GM19035 (cell line): Measurements from ENCODE around the gene MEF2C.
"Not testable (repeated sequence)": the region's sequence is repeated elsewhere in the genome, so short reads cannot be mapped to it uniquely, and the experiment has no call there.

Experiments used
- ATAC-seq: cut with Tn5 transposase; IDR thresholded peaks from one replicate; pipeline ENCODE4 v1.9.1; 2021; ENCODE audit not compliant: unreplicated experiment

Gene MEF2C

DNA sequence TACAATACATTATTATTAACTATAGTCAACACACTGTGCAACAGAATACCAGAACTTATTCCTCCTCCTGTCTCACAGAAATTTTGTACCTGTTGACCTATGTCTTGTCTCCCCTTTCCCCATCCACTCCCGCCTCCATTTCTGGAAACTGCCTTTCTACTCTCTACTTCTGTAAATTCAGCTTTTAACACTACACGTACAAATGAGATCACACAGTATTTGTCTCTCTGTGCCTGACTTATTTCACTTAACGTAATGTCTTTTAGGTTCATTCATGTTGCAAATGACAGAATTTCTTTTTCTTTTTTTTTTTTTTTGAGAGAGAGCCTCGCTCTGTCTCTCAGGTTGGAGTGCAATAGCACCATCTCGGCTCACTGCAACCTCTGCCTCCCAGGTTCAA lies 19.5 kb downstream of the MEF2C start:
- ATAC-seq, result no peak

- no peak for ATAC-seq
Measured at GRCh38 chr5:88862547-88863175, 20.3 kb downstream of the MEF2C start.

- no peak for ATAC-seq
Measured at GRCh38 chr5:88861231-88861630, 21.8 kb downstream of the MEF2C start.

DNA sequence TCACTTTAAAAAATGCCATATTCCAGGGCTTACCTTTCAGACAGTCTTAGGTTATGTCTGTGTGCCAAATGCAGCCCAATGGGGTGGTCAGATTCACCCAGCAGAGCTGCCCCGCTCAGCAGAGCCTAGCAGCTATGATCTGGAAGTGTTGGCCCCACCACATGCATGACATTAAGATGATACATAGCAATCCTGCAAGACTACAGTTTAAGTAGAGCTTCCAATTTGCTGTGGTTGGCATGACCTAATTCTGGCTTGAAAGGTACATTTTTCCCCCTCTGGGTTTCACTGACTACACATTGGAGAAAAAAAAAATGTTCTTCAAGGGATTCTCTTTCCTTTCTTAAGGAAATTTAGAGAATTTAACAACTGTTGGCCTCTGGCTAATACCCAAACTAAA lies 22.5 kb downstream of the MEF2C start:
- no peak for ATAC-seq

DNA sequence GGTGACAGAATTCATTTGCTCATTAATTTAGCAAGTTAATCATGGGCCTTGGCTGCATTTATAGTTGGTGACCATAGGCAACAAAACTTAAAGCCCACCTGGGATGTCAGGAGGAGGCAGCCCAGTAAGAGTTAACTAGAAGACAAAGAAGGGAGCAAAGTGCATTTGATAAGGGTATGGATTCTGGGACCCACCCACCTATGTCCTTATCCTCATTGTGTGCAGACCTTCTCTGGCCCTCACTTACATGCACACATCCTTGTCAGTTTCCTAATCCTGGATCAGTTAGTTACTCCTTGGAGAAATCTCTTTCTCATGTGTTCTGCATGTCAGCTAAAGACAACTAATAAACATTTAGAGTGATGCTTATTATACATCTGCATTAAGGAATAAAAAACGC lies 24.6 kb downstream of the MEF2C start:
- no peak for ATAC-seq

GRCh38 chr5:88856381-88856780 lies 26.6 kb downstream of the MEF2C start:
- ATAC-seq, result not testable (repeated sequence)

DNA sequence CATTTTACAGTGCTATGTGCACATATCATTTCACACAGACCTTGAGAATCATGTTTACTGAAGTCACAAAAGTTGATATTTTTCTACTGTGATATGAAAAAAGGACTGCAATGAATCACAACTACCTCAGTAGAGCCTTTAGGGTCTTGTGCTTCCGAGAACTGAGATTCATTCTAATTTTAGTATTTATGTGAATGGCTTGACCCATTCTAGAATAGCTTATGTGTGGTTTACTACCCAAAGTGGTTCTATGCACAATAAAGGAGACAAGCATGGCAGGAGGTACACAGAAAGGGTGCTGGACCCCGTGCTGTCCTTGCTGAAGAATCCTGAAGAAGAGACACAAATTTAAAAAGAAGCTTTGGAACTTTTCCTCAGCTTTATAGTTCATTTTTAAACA lies 28.2 kb downstream of the MEF2C start:
- no peak for ATAC-seq

GRCh38 chr5:88847420-88847819 lies 35.6 kb downstream of the MEF2C start:
- ATAC-seq, result no peak

- no peak for ATAC-seq
Measured at GRCh38 chr5:88846434-88846833, 36.5 kb downstream of the MEF2C start.

- no peak for ATAC-seq
Measured at GRCh38 chr5:88845081-88845697, 37.8 kb downstream of the MEF2C start.

- no peak for ATAC-seq
Measured at GRCh38 chr5:88842784-88843183, 40.2 kb downstream of the MEF2C start.

DNA sequence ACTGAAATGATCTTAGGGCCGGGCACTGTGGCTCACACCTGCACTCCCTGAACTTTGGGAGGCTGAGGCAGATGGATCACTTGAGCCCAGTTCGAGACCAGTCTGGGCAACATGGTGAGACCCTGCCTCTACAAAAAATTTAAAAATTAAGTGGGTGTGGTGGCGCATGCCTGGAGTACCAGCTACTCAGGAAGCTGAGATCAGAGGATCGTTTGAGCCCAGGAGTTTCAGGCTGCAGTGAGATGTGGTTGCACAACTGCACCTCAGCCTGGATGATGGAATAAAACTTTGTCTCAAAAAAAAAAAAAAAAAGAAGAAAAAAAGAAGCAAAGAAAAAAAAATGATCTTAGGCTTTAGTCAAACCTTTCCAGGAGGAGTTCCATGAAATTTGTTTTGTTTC lies 41.8 kb downstream of the MEF2C start:
- no peak for ATAC-seq

DNA sequence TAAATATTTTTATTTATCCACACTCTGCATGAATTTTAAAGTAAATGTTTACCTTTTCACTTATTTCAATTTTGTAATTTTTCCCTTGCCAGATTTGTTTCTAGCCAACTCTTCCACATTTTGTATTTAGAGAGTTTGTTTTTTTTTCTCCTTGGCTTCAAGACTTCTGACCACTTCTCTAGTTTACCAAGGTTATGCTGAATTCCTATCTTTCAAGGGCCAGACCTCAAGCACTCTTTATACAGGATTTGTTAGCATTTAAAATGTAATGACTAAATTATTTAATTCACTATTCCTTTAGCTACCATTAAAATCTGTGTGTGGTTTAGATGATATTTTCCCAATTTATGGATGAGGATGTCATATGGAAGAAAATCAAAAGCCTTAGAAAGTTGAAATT lies 42.5 kb downstream of the MEF2C start:
- ATAC-seq, result no peak

GRCh38 chr5:88839238-88839637 lies 43.7 kb downstream of the MEF2C start:
- ATAC-seq, result no peak

GRCh38 chr5:88838500-88838899 lies 44.5 kb downstream of the MEF2C start:
- ATAC-seq, result no peak

DNA sequence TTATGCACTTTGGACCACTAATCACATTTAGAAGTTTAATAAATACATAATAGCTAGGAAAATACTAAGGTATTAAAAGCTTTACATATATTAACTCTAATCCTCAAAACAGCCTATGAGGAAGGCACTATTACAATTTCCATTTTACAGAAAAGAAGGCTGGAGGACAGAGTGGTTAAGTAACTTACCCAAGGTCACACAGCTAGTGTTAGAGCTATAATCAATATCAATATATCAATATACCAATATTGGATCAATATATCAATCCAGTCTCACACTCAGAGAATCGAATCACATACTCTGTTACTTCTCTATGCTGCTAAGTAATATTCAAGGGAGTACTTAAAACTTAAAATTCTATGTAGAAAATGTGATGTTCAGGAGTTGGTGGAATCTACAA lies 45.2 kb downstream of the MEF2C start:
- ATAC-seq, result no peak

DNA sequence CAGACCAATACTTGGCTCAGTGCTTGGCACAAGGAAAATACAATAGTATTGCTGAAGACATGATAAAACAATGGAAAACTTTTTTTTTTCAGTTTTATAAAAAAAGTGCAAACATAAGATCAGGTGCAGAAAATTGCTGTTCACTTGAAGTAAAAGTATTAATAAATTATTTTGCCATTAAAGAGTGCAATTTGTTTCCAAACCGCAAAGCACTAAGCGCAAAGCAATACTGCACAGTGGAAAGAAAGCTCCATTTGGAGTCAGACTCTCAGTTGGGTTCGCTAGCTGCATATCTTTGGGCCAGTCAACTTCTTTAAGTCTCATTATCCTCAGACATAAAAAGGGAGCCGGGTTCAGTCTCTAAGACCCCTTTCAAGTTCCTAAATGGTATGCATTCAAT lies 45.8 kb downstream of the MEF2C start:
- ATAC-seq, result no peak

DNA sequence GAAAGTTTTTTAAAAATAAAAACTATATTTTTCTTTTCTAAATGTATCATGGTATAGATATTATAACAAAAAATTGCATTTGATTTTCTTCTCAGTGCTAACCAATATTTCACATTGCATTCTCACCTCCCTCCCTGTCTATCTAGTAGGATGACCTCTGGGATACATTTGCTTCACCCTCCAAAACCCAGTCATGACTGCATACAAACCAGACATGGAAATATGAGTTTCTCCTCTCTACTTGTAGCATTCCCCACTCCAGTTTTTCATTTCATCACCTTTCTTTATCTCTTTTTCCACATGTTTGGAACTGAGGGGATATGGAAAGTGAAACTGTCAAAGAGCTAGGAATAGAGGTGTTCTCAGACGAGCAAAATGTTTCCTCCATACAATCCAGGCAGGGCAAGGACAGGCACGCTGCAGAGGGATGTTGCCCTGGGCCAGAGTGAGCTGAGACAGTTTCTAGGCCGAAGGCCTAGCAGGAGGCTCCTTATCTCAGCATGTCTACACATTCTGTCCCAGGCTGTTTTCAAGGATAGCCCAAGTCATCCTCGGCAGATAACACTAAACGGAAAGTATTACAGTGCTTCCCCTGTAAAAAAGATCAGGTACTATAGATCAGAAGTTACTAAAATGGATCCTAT lies 46.7 kb downstream of the MEF2C start:
- ATAC-seq, result no peak

DNA sequence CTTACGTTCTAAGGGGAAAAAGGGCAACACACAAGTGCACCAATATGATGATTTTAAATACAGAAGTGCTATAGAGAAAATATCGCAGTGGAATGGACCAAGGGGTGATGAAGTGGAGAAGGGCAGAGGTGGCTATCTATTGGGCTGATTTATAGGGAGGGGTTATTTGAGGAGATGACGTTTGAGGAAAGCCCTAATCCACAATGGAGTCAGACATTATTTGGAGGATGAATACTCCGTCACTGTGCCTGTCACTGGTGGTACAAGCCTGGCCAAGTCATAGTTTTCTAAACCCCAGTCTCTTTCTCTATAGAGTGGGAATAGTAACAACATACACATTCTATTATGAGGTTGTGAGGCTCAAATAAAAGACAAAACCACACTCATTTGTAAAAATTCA lies 48.5 kb downstream of the MEF2C start:
- ATAC-seq, result no peak

GRCh38 chr5:88834131-88834462 lies 48.9 kb downstream of the MEF2C start:
- no peak for ATAC-seq

GRCh38 chr5:88833371-88834130 lies 49.4 kb downstream of the MEF2C start:
- peak; percentile 37 for ATAC-seq

- no peak for ATAC-seq
Measured at GRCh38 chr5:88831816-88832215, 51.2 kb downstream of the MEF2C start.
